Measurements from ENCODE around the gene VAMP5.

GRCh38 chr2:85580206-85580605, 4.0 kb upstream of the VAMP5 start:
- TF ChIP-seq CTCF (conservative IDR thresholded peaks at IDR 0.05; ENCODE audit: low read depth, low read length) (no peak), EZH2 (IDR thresholded peaks at IDR 0.05; ENCODE audit: low read length, unreplicated experiment) (no peak), EZH2phosphoT487 (IDR thresholded peaks at IDR 0.05; ENCODE audit: borderline replicate concordance, low read length) (no peak)
